ENCODE measurements around the gene AARSD1. TPM values are rescaled to one million over a fixed set of nuclear protein-coding genes. Genes with fewer than 3 reads are reported as not detected.

Gene AARSD1
- total and polyA plus RNA-seq, 2 donors (not counting 3 experiments of a cell fraction or from before 2014, with no cell fraction given), result 42.8 to 53.2 TPM

DNA sequence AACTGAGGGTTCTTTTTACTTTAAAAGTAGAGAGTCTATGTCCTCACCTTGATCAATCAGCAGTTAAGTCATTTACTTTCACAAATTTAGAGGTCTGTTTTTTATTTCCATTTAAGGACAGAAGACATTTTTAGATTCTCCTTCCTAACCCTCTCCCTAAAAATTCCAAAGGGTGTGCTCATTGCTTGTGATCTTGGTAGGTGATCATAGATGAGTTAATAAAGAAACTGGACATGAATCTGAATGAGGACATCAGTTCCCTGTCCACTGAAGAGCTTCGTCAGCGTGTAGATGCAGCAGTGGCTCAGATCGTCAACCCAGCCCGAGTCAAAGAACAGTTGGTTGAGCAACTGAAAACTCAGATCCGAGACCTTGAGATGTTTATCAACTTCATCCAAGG lies 24.9 kb upstream of the AARSD1 start:
- no TSS peak for BruUV-seq (replicated peaks)
- Histone ChIP-seq H3K9me3 (replicated peaks; ENCODE audit: control insufficient read depth, insufficient read depth, low read length) (no peaks in the 10 kb centered on the region), H3K27ac (ENCODE audit: insufficient read depth, low read depth, low read length) (no peak overlapping the region), H3K4me2 (ENCODE audit: insufficient read depth, low read length) (no peak overlapping the region), H2AFZ (ENCODE audit: low read depth, low read length) (no peak overlapping the region), H4K20me1 (replicated peaks; ENCODE audit: control insufficient read depth, extremely low read depth, insufficient read depth, low read length) (no peaks in the 10 kb centered on the region), H3K9ac (replicated peaks; ENCODE audit: extremely low read depth, insufficient read depth, low read length) (no peak overlapping the region), H3K4me1 (ENCODE audit: control insufficient read depth, extremely low read depth, insufficient read depth, low read length) (peaks cover 17% of the 10 kb centered on the region), H3K4me3 (replicated peaks in 1 of 3; ENCODE audit: insufficient read depth in 1 of 3, low read depth in 1 of 3, low read length in 3 of 3) (no peak overlapping the region), H3K36me3 (ENCODE audit: control insufficient read depth in 2 of 2, extremely low read depth in 1 of 2, insufficient read depth in 2 of 2, low read length in 2 of 2) (peaks cover 20 to 25% of the 10 kb centered on the region in 2 experiments), H3K9me1 (replicated peaks; ENCODE audit: control insufficient read depth, extremely low read depth, insufficient read depth, low read length) (no peaks in the 10 kb centered on the region), H3K79me2 (ENCODE audit: control insufficient read depth, insufficient read depth, low read length) (peaks cover 5% of the 10 kb centered on the region), H3K27me3 (ENCODE audit: control insufficient read depth in 2 of 2, insufficient read depth in 2 of 2, low read length in 2 of 2) (no peaks in the 10 kb centered on the region)
- ChIA-PET POLR2A (no interaction called here), CTCF (no interaction called here)
- TF ChIP-seq POLR2AphosphoS5 (IDR thresholded peaks at IDR 0.05; ENCODE audit: insufficient read depth, low read depth, low read length) (no peak), MAX (IDR thresholded peaks at IDR 0.05; ENCODE audit: insufficient read depth, insufficient read length) (no peak), CTCF (IDR thresholded peaks at IDR 0.05; ENCODE audit: extremely low read depth in 1 of 2, insufficient read depth in 1 of 2, low read depth in 1 of 2, low read length in 2 of 2) (no peak), GATA2 (IDR thresholded peaks at IDR 0.05; ENCODE audit: insufficient read depth, insufficient read length, low read depth, low read length) (no peak), JUN (IDR thresholded peaks at IDR 0.05; ENCODE audit: borderline replicate concordance, insufficient read depth, insufficient read length, low read depth) (no peak), MYC (IDR thresholded peaks at IDR 0.05; ENCODE audit: low read depth, low read length) (no peak), FOS (IDR thresholded peaks at IDR 0.05; ENCODE audit: borderline replicate concordance, insufficient read depth, low read length) (no peak), EZH2 (IDR thresholded peaks at IDR 0.05; ENCODE audit: borderline replicate concordance, low read depth, low read length, severe bottlenecking) (no peak), POLR2A (IDR thresholded peaks at IDR 0.05; ENCODE audit: low read depth, low read length) (no peak)
- DNase-seq (ENCODE audit: low read depth, low spot score), result no peak
- intact Hi-C loops (cut with micrococcal nuclease) (no loop called here), dilution Hi-C loops (cut with MboI; ENCODE audit: extremely low pct_ligation_motif_present, low sequenced_read_pairs) (no loop called here)
- no peak for FAIRE-seq

Data from endothelial cell of umbilical vein (primary cell).